PC-9 (cell line): ENCODE data around the gene RPS28. TPM values are rescaled to one million over a fixed set of nuclear protein-coding genes. Genes with fewer than 3 reads are reported as not detected.

ENCODE experiments used
- BruUV-seq: library from RNA; stranded (reverse); fragments of 400-500 nt; replicated peaks from 2 replicates; lab custom pipeline; 2021; lab: Mats Ljungman, UMichigan
- CTCF ChIA-PET: fragments of 300-600 bp; sonication (Branson Sonifier 250); formaldehyde crosslinking; loops from one replicate; lab custom pipeline; 2022; ENCODE audit warnings: antibody characterized with exemption; lab: Charles Lee
- POLR2A ChIA-PET: fragments of 300-600 bp; sonication (Branson Sonifier 250); formaldehyde crosslinking; loops from one replicate; lab custom pipeline; 2022; ENCODE audit warnings: antibody characterized with exemption; ENCODE audit not compliant: unreplicated experiment; lab: Charles Lee
- DNase-seq, 2 experiments: peaks; one replicate each; pipeline versions ENCODE4 v3.0.0 to v3.0.0-alpha.2; 2015 to 2022; ENCODE audit warnings: mixed read lengths in 1 of 2
- H2AFZ ChIP-seq: fragments of 200-600 bp; sonication (generic); 2 replicates; pipeline ENCODE4 v1.8.1; 2017; ENCODE audit warnings: antibody characterized with exemption
- H3F3A ChIP-seq: fragments of 200-600 bp; sonication (generic); 2 replicates; pipeline ENCODE4 v1.8.1; 2017; ENCODE audit warnings: antibody characterized with exemption, mild to moderate bottlenecking, low read depth; ENCODE audit not compliant: insufficient read depth
- H3K27ac ChIP-seq: fragments of 200-600 bp; sonication (generic); 2 replicates; pipeline ENCODE4 v1.6.1; 2016; ENCODE audit warnings: mixed run types
- H3K27me3 ChIP-seq: fragments of 200-600 bp; sonication (generic); 2 replicates; pipeline ENCODE4 v1.6.1; 2016; ENCODE audit warnings: low read depth, mixed run types; ENCODE audit not compliant: insufficient read depth
- H3K36me3 ChIP-seq: fragments of 200-600 bp; sonication (generic); 2 replicates; pipeline ENCODE4 v1.6.1; 2016; ENCODE audit warnings: low read depth, mixed run types
- H3K4me1 ChIP-seq: fragments of 200-600 bp; sonication (generic); replicated peaks from 2 replicates; pipeline ENCODE4 v1.6.1; 2016; ENCODE audit warnings: mixed run types; ENCODE audit not compliant: insufficient read depth
- H3K4me2 ChIP-seq: fragments of 200-600 bp; sonication (generic); 2 replicates; pipeline ENCODE4 v1.6.1; 2017; ENCODE audit warnings: mixed run types
- H3K4me3 ChIP-seq: fragments of 200-600 bp; sonication (generic); 2 replicates; pipeline ENCODE4 v1.6.1; 2016; ENCODE audit warnings: mixed run types
- H3K79me2 ChIP-seq: fragments of 200-600 bp; sonication (generic); 2 replicates; pipeline ENCODE4 v1.6.1; 2017; ENCODE audit warnings: low read depth, mixed run types
- H3K9me2 ChIP-seq: fragments of 200-600 bp; sonication (generic); 2 replicates; pipeline ENCODE4 v1.8.1; 2017; ENCODE audit warnings: mild to moderate bottlenecking; ENCODE audit not compliant: insufficient read depth
- H3K9me3 ChIP-seq: fragments of 200-600 bp; sonication (generic); 2 replicates; pipeline ENCODE4 v1.8.1; 2016; ENCODE audit warnings: low read depth; ENCODE audit not compliant: insufficient read depth
- H4K20me1 ChIP-seq: fragments of 200-600 bp; sonication (generic); 2 replicates; pipeline ENCODE4 v1.8.1; 2017; ENCODE audit not compliant: insufficient read depth
- CTCF ChIP-seq: fragments of 200-600 bp; sonication (generic); conservative IDR thresholded peaks from 2 replicates; pipeline ENCODE4 v1.6.1; 2017; ENCODE audit warnings: mixed run types, antibody characterized with exemption, mild to moderate bottlenecking, moderate library complexity
- EZH2 ChIP-seq: fragments of 200-600 bp; sonication (generic); IDR thresholded peaks from 2 replicates; pipeline ENCODE4 v1.8.0; 2017; ENCODE audit warnings: antibody characterized with exemption, low read depth
- intact Hi-C: fragments of 100-400 bp; cut with micrococcal nuclease; formaldehyde crosslinking; loops from one replicate; pipeline ENCODE4 v1.10.0; 2022; ENCODE audit not compliant: unreplicated experiment
- total RNA-seq: library from RNA; stranded (reverse); gene quantifications from 2 replicates; pipeline ENCODE4 v1.2.3, GENCODE V29; 2021

The RPS28 gene
- total RNA-seq, 1 experiment from 2014 or later: 1,283 TPM

GRCh38 chr19:8302734-8303133, 18.6 kb upstream of the RPS28 start:
- TF ChIP-seq EZH2: no peak
- no peak for TF ChIP-seq CTCF
- Histone ChIP-seq H3K4me2 (no peak overlapping the region), H3K9me3 (no peaks in the 10 kb centered on the region), H2AFZ (no peak overlapping the region), H3K27ac (no peak overlapping the region), H3F3A (peaks cover 15% of the 10 kb centered on the region; the same call in 1 of the 2 replicates), H3K4me1 (peaks cover 10% of the 10 kb centered on the region; the same call in 1 of the 2 replicates), H3K36me3 (no peaks in the 10 kb centered on the region), H3K27me3 (no peaks in the 10 kb centered on the region), H4K20me1 (no peaks in the 10 kb centered on the region), H3K9me2 (no peaks in the 10 kb centered on the region), H3K79me2 (peaks cover 13% of the 10 kb centered on the region), H3K4me3 (no peak overlapping the region)
- BruUV-seq: no TSS peak
- intact Hi-C loops: no loop called here
- POLR2A ChIA-PET: no interaction called here
- CTCF ChIA-PET: no interaction called here
- no peak for DNase-seq

- POLR2A ChIA-PET: no interaction called here
- BruUV-seq: no TSS peak
These were observed 16.3 kb upstream of the RPS28 start for GRCh38 chr19:8304841-8305621.

GRCh38 chr19:8305798-8306197, 15.5 kb upstream of the RPS28 start:
- H3K79me2 ChIP-seq: peaks cover 14% of the 10 kb centered on the region
- no peaks in the 10 kb centered on the region for H3K9me3 ChIP-seq
- H3K4me1 ChIP-seq: peaks cover 25% of the 10 kb centered on the region
- BruUV-seq: no TSS peak
- H3K4me2 ChIP-seq: no peak overlapping the region
- H3K36me3 ChIP-seq: no peaks in the 10 kb centered on the region
- ChIA-PET POLR2A (no interaction called here), CTCF (no interaction called here)
- H2AFZ ChIP-seq: no peak overlapping the region
- H3K9me2 ChIP-seq: no peaks in the 10 kb centered on the region
- no peak for TF ChIP-seq CTCF
- no peak for TF ChIP-seq EZH2
- no peaks in the 10 kb centered on the region for H4K20me1 ChIP-seq
- H3K27me3 ChIP-seq: no peaks in the 10 kb centered on the region
- DNase-seq: peak in 1 of 2 experiments; percentile 8
- no peak overlapping the region for H3K4me3 ChIP-seq
- intact Hi-C loops: no loop called here
- peaks cover 27% of the 10 kb centered on the region; the same call in 1 of the 2 replicates for H3F3A ChIP-seq
- no peak overlapping the region for H3K27ac ChIP-seq

More at GRCh38 chr19:8304841-8305621, 16.3 kb upstream of the RPS28 start:
- Histone ChIP-seq H3K4me2 (no peak overlapping the region), H2AFZ (no peak overlapping the region), H3K9me2 (no peaks in the 10 kb centered on the region), H3K36me3 (no peaks in the 10 kb centered on the region), H3K4me1 (peaks cover 25% of the 10 kb centered on the region), H3K79me2 (peaks cover 14% of the 10 kb centered on the region), H3F3A (peaks cover 26% of the 10 kb centered on the region; the same call in 1 of the 2 replicates), H4K20me1 (no peaks in the 10 kb centered on the region), H3K27ac (no peak overlapping the region), H3K9me3 (no peaks in the 10 kb centered on the region), H3K4me3 (no peak overlapping the region), H3K27me3 (no peaks in the 10 kb centered on the region)
- TF ChIP-seq EZH2 (no peak), CTCF (no peak)
- peak in 1 of 2 experiments; percentile 35 for DNase-seq
- intact Hi-C loops: no loop called here
- CTCF ChIA-PET: no interaction called here
